IMR-90 (cell line): ENCODE data around the gene MTM1. TPM values are rescaled to one million over a fixed set of nuclear protein-coding genes. Genes with fewer than 3 reads are reported as not detected.

Source experiments
- ATAC-seq: fragments of 200-7000 bp; cut with Tn5 transposase; 2 replicates; pipeline ENCODE4 v1.9.1; 2020; ENCODE audit warnings: low read depth, mild to moderate bottlenecking, moderate library complexity
- BruUV-seq: library from RNA; stranded (reverse); fragments of 400-500 nt; replicated peaks from 2 replicates; lab custom pipeline; 2021; lab: Mats Ljungman, UMichigan
- CTCF ChIA-PET: fragments of 300-600 bp; formaldehyde crosslinking; extraction: SDS; loops from one replicate; lab custom pipeline; 2021; ENCODE audit warnings: antibody characterized with exemption; lab: Yijun Ruan, JAX
- POLR2A ChIA-PET: fragments of 300-600 bp; sonication (Branson Sonifier 250); formaldehyde crosslinking; loops from one replicate; lab custom pipeline; 2022; ENCODE audit warnings: antibody characterized with exemption; ENCODE audit not compliant: unreplicated experiment; lab: Charles Lee
- DNase-seq: peaks from one replicate; pipeline ENCODE4 v3.0.0; 2013
- H2AFZ ChIP-seq: replicated peaks from 2 replicates; pipeline ENCODE3; 2013; ENCODE audit warnings: low read length, mild to moderate bottlenecking; ENCODE audit not compliant: poor library complexity
- H2AK5ac ChIP-seq: 2 replicates; pipeline ENCODE4 v1.6.1; 2013; ENCODE audit warnings: low read depth, low read length, inconsistent platforms
- H2AK9ac ChIP-seq: replicated peaks from 2 replicates; pipeline ENCODE3; 2013; ENCODE audit warnings: mild to moderate bottlenecking, low read depth, low read length, moderate library complexity; ENCODE audit not compliant: poor library complexity
- H2BK120ac ChIP-seq: 2 replicates; pipeline ENCODE4 v1.6.1; 2013; ENCODE audit warnings: low read depth, low read length, inconsistent platforms
- H2BK15ac ChIP-seq: 3 replicates; pipeline ENCODE4 v1.6.1; 2013; ENCODE audit warnings: low read depth, low read length, inconsistent platforms
- H2BK20ac ChIP-seq: 2 replicates; pipeline ENCODE4 v1.6.1; 2013; ENCODE audit warnings: low read depth, mild to moderate bottlenecking, inconsistent platforms, low read length, moderate library complexity
- H2BK5ac ChIP-seq: 2 replicates; pipeline ENCODE4 v1.6.1; 2013; ENCODE audit warnings: mild to moderate bottlenecking, low read depth, low read length, inconsistent platforms; ENCODE audit not compliant: poor library complexity, severe bottlenecking
- H3K14ac ChIP-seq: replicated peaks from 2 replicates; pipeline ENCODE4 v1.6.1; 2013; ENCODE audit warnings: low read depth, low read length, inconsistent platforms
- H3K18ac ChIP-seq: 2 replicates; pipeline ENCODE4 v1.6.1; 2013; ENCODE audit warnings: low read depth, low read length, control low read depth
- H3K23ac ChIP-seq: 2 replicates; pipeline ENCODE4 v1.6.1; 2013; ENCODE audit warnings: low read depth, low read length, inconsistent platforms
- H3K27ac ChIP-seq: 2 replicates; pipeline ENCODE4 v1.5.1; 2013; ENCODE audit warnings: mild to moderate bottlenecking, control low read depth, low read length; ENCODE audit not compliant: insufficient read depth
- H3K27me3 ChIP-seq: 2 replicates; pipeline ENCODE4 v1.6.1; 2013; ENCODE audit warnings: low read length; ENCODE audit not compliant: control insufficient read depth, insufficient read depth
- H3K36me3 ChIP-seq: 2 replicates; pipeline ENCODE4 v1.6.1; 2013; ENCODE audit warnings: low read length, mixed read lengths; ENCODE audit not compliant: control insufficient read depth, insufficient read depth
- H3K4ac ChIP-seq: 2 replicates; pipeline ENCODE4 v1.6.1; 2013; ENCODE audit warnings: low read depth, low read length, inconsistent platforms
- H3K4me1 ChIP-seq: 2 replicates; pipeline ENCODE4 v1.6.1; 2013; ENCODE audit warnings: low read length, mixed read lengths; ENCODE audit not compliant: control insufficient read depth, insufficient read depth
- H3K4me2 ChIP-seq: 2 replicates; pipeline ENCODE4 v1.6.1; 2013; ENCODE audit warnings: low read depth, mild to moderate bottlenecking, control low read depth, low read length, moderate library complexity
- H3K4me3 ChIP-seq: 2 replicates; pipeline ENCODE4 v1.5.1; 2013; ENCODE audit warnings: low read depth, mild to moderate bottlenecking, control low read depth, low read length, moderate library complexity; ENCODE audit not compliant: insufficient read depth
- H3K56ac ChIP-seq: 2 replicates; pipeline ENCODE4 v1.6.1; 2013; ENCODE audit warnings: low read length, inconsistent platforms; ENCODE audit not compliant: insufficient read depth; ENCODE audit errors: extremely low read depth
- H3K79me1 ChIP-seq, 2 experiments: 2 replicates each; pipeline ENCODE4 v1.6.1; 2013; ENCODE audit warnings: low read length in 2 of 2, inconsistent platforms in 1 of 2, low read depth in 1 of 2
- H3K9ac ChIP-seq: 2 replicates; pipeline ENCODE4 v1.6.1; 2013; ENCODE audit warnings: low read depth, low read length, control low read depth
- H3K9me1 ChIP-seq: 2 replicates; pipeline ENCODE4 v1.6.1; 2013; ENCODE audit warnings: low read length, inconsistent platforms; ENCODE audit not compliant: insufficient read depth
- H3K9me3 ChIP-seq: 2 replicates; pipeline ENCODE4 v1.6.1; 2013; ENCODE audit warnings: low read length; ENCODE audit not compliant: control insufficient read depth, insufficient read depth
- H4K20me1 ChIP-seq: 2 replicates; pipeline ENCODE4 v1.6.1; 2013; ENCODE audit warnings: low read length, inconsistent platforms; ENCODE audit not compliant: insufficient read depth
- H4K5ac ChIP-seq: 2 replicates; pipeline ENCODE4 v1.6.1; 2013; ENCODE audit warnings: mild to moderate bottlenecking, low read depth, low read length, control low read depth
- H4K8ac ChIP-seq, 2 experiments: 2 replicates each; pipeline ENCODE4 v1.6.1; 2013; ENCODE audit warnings: low read depth in 2 of 2, low read length in 2 of 2, control low read depth in 1 of 2, inconsistent platforms in 1 of 2
- H4K91ac ChIP-seq: 2 replicates; pipeline ENCODE4 v1.6.1; 2013; ENCODE audit warnings: low read depth, low read length, inconsistent platforms; ENCODE audit not compliant: insufficient read depth
- CEBPB ChIP-seq: IDR thresholded peaks from 2 replicates; pipeline ENCODE4 v1.6.1; 2012; ENCODE audit warnings: low read depth, low read length, improper control_type of control experiment
- NFE2L2 ChIP-seq: fragments of 150-350 bp; IDR thresholded peaks from 2 replicates; pipeline ENCODE4 v1.6.1; 2016; ENCODE audit warnings: low read depth, mild to moderate bottlenecking, low read length
- RCOR1 ChIP-seq: IDR thresholded peaks from 2 replicates; pipeline ENCODE4 v1.6.1; 2012; ENCODE audit warnings: mild to moderate bottlenecking, low read length, improper control_type of control experiment; ENCODE audit not compliant: insufficient replicate concordance
- RFX5 ChIP-seq: IDR thresholded peaks from 2 replicates; pipeline ENCODE4 v1.8.0; 2012; ENCODE audit warnings: low read depth, mild to moderate bottlenecking, low read length, moderate library complexity
- SMC3 ChIP-seq: fragments of 150-350 bp; IDR thresholded peaks from 2 replicates; pipeline ENCODE4 v1.6.1; 2016; ENCODE audit warnings: low read depth, mild to moderate bottlenecking, antibody characterized with exemption, low read length, moderate library complexity
- WGBS, 2 experiments: methylation state at CpG; one replicate each; pipeline versions ENCODE4 v1.1.5 to v1.1.7; 2013; ENCODE audit warnings: missing lambda C conversion rate in 2 of 2; ENCODE audit not compliant: insufficient read length in 1 of 2; ENCODE audit errors: extremely low coverage in 2 of 2; 5-methylcytosine and 5-hydroxymethylcytosine counted together
- dilution Hi-C: fragments of 300-500 bp; cut with HindIII; formaldehyde crosslinking; loops from one replicate; pipeline ENCODE4 v1.14.3; 2018; ENCODE audit warnings: low sequenced_read_pairs; ENCODE audit not compliant: unreplicated experiment
- in situ Hi-C: fragments of 300-500 bp; cut with MboI; formaldehyde crosslinking; loops from 3 replicates; pipeline ENCODE4 v1.14.3; 2019; ENCODE audit warnings: low sequenced_read_pairs, inconsistent platforms, mixed read lengths
- intact Hi-C: fragments of 100-400 bp; cut with micrococcal nuclease; formaldehyde crosslinking; loops from 2 replicates; pipeline ENCODE4 v1.10.0; 2022
- polyA plus RNA-seq, 3 experiments: library from polyadenylated mRNA; depleted of rRNA; stranded (reverse); fragments of >200 nt; gene quantifications; 2 replicates each; pipeline ENCODE4 v1.2.3, GENCODE V29; 2012; ENCODE audit warnings: low replicate concordance in 1 of 3
- total RNA-seq: library from RNA; depleted of rRNA; stranded (reverse); fragments of >200 nt; gene quantifications from 2 replicates; pipeline ENCODE4 v1.2.3, GENCODE V29; 2012
- TF ChIP-seq, protein P1 (sequence below): fragments of 150-350 bp; IDR thresholded peaks from 2 replicates; pipeline ENCODE4 v1.6.1; 2016; ENCODE audit warnings: low read depth, mild to moderate bottlenecking, low read length, moderate library complexity, borderline replicate concordance
- TF ChIP-seq, protein P2 (sequence below): fragments of 150-350 bp; IDR thresholded peaks from 2 replicates; pipeline ENCODE4 v1.6.1; 2017; ENCODE audit warnings: mild to moderate bottlenecking, antibody characterized with exemption, low read length, low read depth
- TF ChIP-seq, protein P3 (sequence below): conservative IDR thresholded peaks from 2 replicates; pipeline ENCODE4 v1.5.1; 2012; ENCODE audit warnings: mild to moderate bottlenecking, low read depth, low read length, improper control_type of control experiment

Gene MTM1
- total and polyA plus RNA-seq, 2 of the 4 experiments (the other 2 are of a cell fraction): 3.8 to 5.6 TPM

DNA sequence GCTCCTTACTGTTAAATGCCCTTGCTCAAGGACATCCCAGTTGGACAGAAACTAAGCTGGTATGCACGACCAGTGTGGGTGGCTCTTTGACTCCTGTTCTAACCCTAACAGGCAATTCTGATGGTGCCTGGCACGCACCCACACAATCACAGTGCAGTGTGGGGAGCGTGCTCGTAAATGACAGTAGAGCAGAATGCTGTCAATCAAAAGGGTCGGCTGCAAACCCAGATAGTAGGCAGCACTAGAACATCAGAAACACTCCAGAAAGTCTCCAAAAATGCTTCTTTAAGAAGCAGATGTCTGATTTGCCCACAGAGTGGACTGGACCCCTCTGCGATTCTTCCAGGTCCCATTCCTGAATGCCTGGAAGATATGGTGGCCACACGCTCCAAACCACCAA, 37.6 kb upstream of the MTM1 start:
- Histone ChIP-seq H3K79me1 (no peaks in the 10 kb centered on the region), H3K4me2 (no peak overlapping the region), H4K5ac (no peak overlapping the region), H3K23ac (no peak overlapping the region), H3K27ac (no peak overlapping the region), H3K4me3 (no peak overlapping the region), H4K20me1 (no peaks in the 10 kb centered on the region), H3K36me3 (no peaks in the 10 kb centered on the region), H2AK5ac (no peak overlapping the region), H3K18ac (no peak overlapping the region), H3K27me3 (no peaks in the 10 kb centered on the region; the same call in none of the 2 replicates), H2BK5ac (no peak overlapping the region), H4K8ac (no peak overlapping the region), H3K9ac (no peak overlapping the region), H2AFZ (no peak overlapping the region), H3K9me1 (no peaks in the 10 kb centered on the region), H3K4me1 (no peaks in the 10 kb centered on the region), H2BK20ac (no peak overlapping the region), H3K56ac (no peak overlapping the region), H4K91ac (no peak overlapping the region), H2AK9ac (no peak overlapping the region), H3K4ac (no peak overlapping the region), H3K9me3 (peaks cover 2% of the 10 kb centered on the region; the same call in 1 of the 2 replicates), H2BK15ac (no peak overlapping the region), H3K14ac (no peak overlapping the region), H2BK120ac (no peak overlapping the region)
- ATAC-seq: no peak
- dilution Hi-C loops: no loop called here
- ChIA-PET POLR2A (no interaction called here), CTCF (no interaction called here)
- in situ Hi-C loops: no loop called here
- 38% methylated on average over 2 of the region's 7 CpGs; no CpG with 5 or more reads in 1 of the 2 experiments for WGBS, 2 experiments
- no peak for TF ChIP-seq RCOR1
- no peak for TF ChIP-seq SMC3
- TF ChIP-seq, protein P1, sequence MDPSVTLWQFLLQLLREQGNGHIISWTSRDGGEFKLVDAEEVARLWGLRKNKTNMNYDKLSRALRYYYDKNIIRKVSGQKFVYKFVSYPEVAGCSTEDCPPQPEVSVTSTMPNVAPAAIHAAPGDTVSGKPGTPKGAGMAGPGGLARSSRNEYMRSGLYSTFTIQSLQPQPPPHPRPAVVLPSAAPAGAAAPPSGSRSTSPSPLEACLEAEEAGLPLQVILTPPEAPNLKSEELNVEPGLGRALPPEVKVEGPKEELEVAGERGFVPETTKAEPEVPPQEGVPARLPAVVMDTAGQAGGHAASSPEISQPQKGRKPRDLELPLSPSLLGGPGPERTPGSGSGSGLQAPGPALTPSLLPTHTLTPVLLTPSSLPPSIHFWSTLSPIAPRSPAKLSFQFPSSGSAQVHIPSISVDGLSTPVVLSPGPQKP: no peak
- TF ChIP-seq, protein P2, sequence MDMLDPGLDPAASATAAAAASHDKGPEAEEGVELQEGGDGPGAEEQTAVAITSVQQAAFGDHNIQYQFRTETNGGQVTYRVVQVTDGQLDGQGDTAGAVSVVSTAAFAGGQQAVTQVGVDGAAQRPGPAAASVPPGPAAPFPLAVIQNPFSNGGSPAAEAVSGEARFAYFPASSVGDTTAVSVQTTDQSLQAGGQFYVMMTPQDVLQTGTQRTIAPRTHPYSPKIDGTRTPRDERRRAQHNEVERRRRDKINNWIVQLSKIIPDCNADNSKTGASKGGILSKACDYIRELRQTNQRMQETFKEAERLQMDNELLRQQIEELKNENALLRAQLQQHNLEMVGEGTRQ: no peak
- TF ChIP-seq NFE2L2: no peak
- TF ChIP-seq, protein P3, sequence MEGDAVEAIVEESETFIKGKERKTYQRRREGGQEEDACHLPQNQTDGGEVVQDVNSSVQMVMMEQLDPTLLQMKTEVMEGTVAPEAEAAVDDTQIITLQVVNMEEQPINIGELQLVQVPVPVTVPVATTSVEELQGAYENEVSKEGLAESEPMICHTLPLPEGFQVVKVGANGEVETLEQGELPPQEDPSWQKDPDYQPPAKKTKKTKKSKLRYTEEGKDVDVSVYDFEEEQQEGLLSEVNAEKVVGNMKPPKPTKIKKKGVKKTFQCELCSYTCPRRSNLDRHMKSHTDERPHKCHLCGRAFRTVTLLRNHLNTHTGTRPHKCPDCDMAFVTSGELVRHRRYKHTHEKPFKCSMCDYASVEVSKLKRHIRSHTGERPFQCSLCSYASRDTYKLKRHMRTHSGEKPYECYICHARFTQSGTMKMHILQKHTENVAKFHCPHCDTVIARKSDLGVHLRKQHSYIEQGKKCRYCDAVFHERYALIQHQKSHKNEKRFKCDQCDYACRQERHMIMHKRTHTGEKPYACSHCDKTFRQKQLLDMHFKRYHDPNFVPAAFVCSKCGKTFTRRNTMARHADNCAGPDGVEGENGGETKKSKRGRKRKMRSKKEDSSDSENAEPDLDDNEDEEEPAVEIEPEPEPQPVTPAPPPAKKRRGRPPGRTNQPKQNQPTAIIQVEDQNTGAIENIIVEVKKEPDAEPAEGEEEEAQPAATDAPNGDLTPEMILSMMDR: no peak
- TF ChIP-seq CEBPB: no peak
- TF ChIP-seq RFX5: no peak
- intact Hi-C loops: no loop called here
- DNase-seq: no peak
- BruUV-seq: no TSS peak
